H1 (cell line): ENCODE data around the gene LURAP1L. TPM values are rescaled to one million over a fixed set of nuclear protein-coding genes. Genes with fewer than 3 reads are reported as not detected.

ENCODE experiments used
- CTCF ChIA-PET: fragments of 300-600 bp; sonication (Branson Sonifier 250); formaldehyde crosslinking; loops from one replicate; lab custom pipeline; 2021; ENCODE audit not compliant: partially characterized antibody; lab: Charles Lee
- POLR2A ChIA-PET: fragments of 300-600 bp; sonication (Branson Sonifier 250); formaldehyde crosslinking; loops from one replicate; lab custom pipeline; 2021; ENCODE audit warnings: inconsistent platforms; ENCODE audit not compliant: partially characterized antibody; lab: Charles Lee
- DNase-seq, 2 experiments: peaks; one replicate each; pipeline versions ENCODE4 v3.0.0 to v3.0.0-alpha.2; 2010 to 2022; ENCODE audit warnings: low spot score in 2 of 2, low read depth in 1 of 2, mixed read lengths in 1 of 2
- FAIRE-seq: peaks from 2 replicates; lab custom pipeline; 2011; peaks lifted over from hg19 to GRCh38; lab: Jason Lieb, UNC
- H2AFZ ChIP-seq: 2 replicates; pipeline ENCODE4 v1.8.1; 2012; ENCODE audit warnings: low read length, inconsistent platforms
- H2AK5ac ChIP-seq: 2 replicates; pipeline ENCODE4 v1.6.1; 2013; ENCODE audit warnings: low read depth, low read length
- H2BK120ac ChIP-seq: replicated peaks from 2 replicates; pipeline ENCODE3; 2013; ENCODE audit warnings: low read depth, low read length, inconsistent platforms
- H2BK12ac ChIP-seq: 2 replicates; pipeline ENCODE4 v1.6.1; 2013; ENCODE audit warnings: low read depth, low read length
- H2BK15ac ChIP-seq: 2 replicates; pipeline ENCODE4 v1.6.1; 2013; ENCODE audit warnings: low read length
- H2BK20ac ChIP-seq: 2 replicates; pipeline ENCODE4 v1.6.1; 2013; ENCODE audit warnings: low read length
- H2BK5ac ChIP-seq: 2 replicates; pipeline ENCODE4 v1.6.1; 2013; ENCODE audit warnings: low read depth, low read length
- H3K14ac ChIP-seq: 2 replicates; pipeline ENCODE4 v1.6.1; 2013; ENCODE audit warnings: inconsistent platforms; ENCODE audit not compliant: insufficient read length
- H3K18ac ChIP-seq: 2 replicates; pipeline ENCODE4 v1.6.1; 2013; ENCODE audit warnings: low read length; ENCODE audit errors: extremely low read depth
- H3K23ac ChIP-seq: 2 replicates; pipeline ENCODE4 v1.6.1; 2013; ENCODE audit warnings: inconsistent platforms; ENCODE audit not compliant: insufficient read length
- H3K23me2 ChIP-seq: 2 replicates; pipeline ENCODE4 v1.6.1; 2013; ENCODE audit warnings: low read depth, low read length
- H3K27ac ChIP-seq: 2 replicates; pipeline ENCODE4 v1.6.1; 2011; ENCODE audit warnings: low read depth, low read length, inconsistent platforms
- H3K27me3 ChIP-seq, 4 experiments: replicated peaks in 1 of 4; 1 replicate in 1 of 4; 2 replicates in 3 of 4; pipeline versions ENCODE4 v1.6.1 to v1.8.1; 2011 to 2013; ENCODE audit warnings: low read length in 3 of 4, mild to moderate bottlenecking in 3 of 4, inconsistent platforms in 2 of 4, mixed read lengths in 2 of 4, moderate library complexity in 1 of 4; ENCODE audit not compliant: control insufficient read depth in 3 of 4, insufficient read depth in 3 of 4; ENCODE audit errors: extremely low read depth in 1 of 4
- H3K36me3 ChIP-seq, 4 experiments: 2 replicates each; pipeline versions ENCODE4 v1.6.1 to v1.8.1; 2011 to 2013; ENCODE audit warnings: mild to moderate bottlenecking in 4 of 4, low read length in 3 of 4, moderate library complexity in 2 of 4, control low read depth in 1 of 4, inconsistent platforms in 1 of 4; ENCODE audit not compliant: insufficient read depth in 4 of 4, control insufficient read depth in 2 of 4
- H3K4ac ChIP-seq: replicated peaks from 2 replicates; pipeline ENCODE3; 2013; ENCODE audit warnings: low read length, low read depth, mixed read lengths, inconsistent platforms; ENCODE audit not compliant: insufficient read length
- H3K4me1 ChIP-seq, 4 experiments: replicated peaks in 1 of 4; 1 replicate in 1 of 4; 2 replicates in 3 of 4; pipeline versions ENCODE4 v1.6.1 to v1.8.1; 2011 to 2013; ENCODE audit warnings: low read length in 3 of 4, inconsistent platforms in 2 of 4, mixed read lengths in 1 of 4; ENCODE audit not compliant: insufficient read depth in 4 of 4, control insufficient read depth in 3 of 4
- H3K4me2 ChIP-seq, 2 experiments: 2 replicates each; pipeline versions ENCODE4 v1.6.1 to v1.8.1; 2011 to 2013; ENCODE audit warnings: low read depth in 2 of 2, low read length in 2 of 2, control low read depth in 1 of 2, inconsistent platforms in 1 of 2, mild to moderate bottlenecking in 1 of 2; ENCODE audit not compliant: insufficient read depth in 1 of 2
- H3K4me3 ChIP-seq, 4 experiments: fragments of 200-600, 300-600 bp in 1 of 4; sonication (generic), shearing (Covaris generic), sonication (Bioruptor Twin) in 1 of 4; 2 replicates each; pipeline versions ENCODE4 v1.5.1 to v1.8.1; 2011 to 2016; ENCODE audit warnings: low read length in 4 of 4, low read depth in 3 of 4, control low read depth in 2 of 4, inconsistent platforms in 2 of 4, mild to moderate bottlenecking in 2 of 4, mixed read lengths in 1 of 4, moderate library complexity in 1 of 4; ENCODE audit not compliant: insufficient read depth in 2 of 4; ENCODE audit errors: extremely low read depth in 1 of 4
- H3K56ac ChIP-seq: replicated peaks from 2 replicates; pipeline ENCODE3; 2013; ENCODE audit warnings: low read depth, mild to moderate bottlenecking, mixed read lengths, low read length, inconsistent platforms; ENCODE audit not compliant: insufficient read length
- H3K79me1 ChIP-seq: 2 replicates; pipeline ENCODE4 v1.6.1; 2013; ENCODE audit warnings: low read depth, low read length, control low read depth
- H3K79me2 ChIP-seq, 2 experiments: 2 replicates each; pipeline versions ENCODE4 v1.6.1 to v1.8.1; 2012 to 2013; ENCODE audit warnings: low read length in 2 of 2, mild to moderate bottlenecking in 2 of 2, inconsistent platforms in 1 of 2; ENCODE audit not compliant: insufficient read depth in 2 of 2, control insufficient read depth in 1 of 2
- H3K9ac ChIP-seq, 4 experiments: replicated peaks in 1 of 4; 1 replicate in 1 of 4; 2 replicates in 3 of 4; pipeline versions ENCODE4 v1.6.1 to v1.8.1; 2011 to 2013; ENCODE audit warnings: low read depth in 3 of 4, low read length in 3 of 4, control low read depth in 2 of 4, mild to moderate bottlenecking in 2 of 4, moderate library complexity in 2 of 4, inconsistent platforms in 1 of 4; ENCODE audit errors: extremely low read depth in 1 of 4
- H3K9me3 ChIP-seq, 2 experiments: 2 replicates each; pipeline versions ENCODE4 v1.6.1 to v1.8.1; 2012 to 2013; ENCODE audit warnings: mild to moderate bottlenecking in 2 of 2, moderate library complexity in 2 of 2, control low read depth in 1 of 2, inconsistent platforms in 1 of 2, low read depth in 1 of 2, low read length in 1 of 2, mixed read lengths in 1 of 2; ENCODE audit not compliant: insufficient read depth in 2 of 2
- H4K20me1 ChIP-seq, 2 experiments: replicated peaks in 1 of 2; 2 replicates each; pipeline versions ENCODE3 to v1.8.1; 2011 to 2013; ENCODE audit warnings: inconsistent platforms in 2 of 2, low read length in 2 of 2, mild to moderate bottlenecking in 1 of 2; ENCODE audit not compliant: insufficient read depth in 2 of 2, control insufficient read depth in 1 of 2
- H4K5ac ChIP-seq: 2 replicates; pipeline ENCODE4 v1.6.1; 2013; ENCODE audit warnings: low read length, low read depth, mixed read lengths, inconsistent platforms; ENCODE audit not compliant: insufficient read length
- H4K8ac ChIP-seq: 2 replicates; pipeline ENCODE4 v1.8.0; 2013; ENCODE audit warnings: mild to moderate bottlenecking, moderate library complexity, low read length, inconsistent platforms; ENCODE audit not compliant: insufficient read depth; ENCODE audit errors: extremely low read depth
- H4K91ac ChIP-seq: replicated peaks from 2 replicates; pipeline ENCODE3; 2013; ENCODE audit warnings: low read length, mixed read lengths, inconsistent platforms; ENCODE audit not compliant: insufficient read length
- CEBPB ChIP-seq: IDR thresholded peaks from 2 replicates; pipeline ENCODE4 v1.6.1; 2012; ENCODE audit warnings: low read depth, low read length
- CREB1 ChIP-seq: IDR thresholded peaks from 2 replicates; pipeline ENCODE4 v1.6.1; 2012; ENCODE audit warnings: inconsistent platforms
- NANOG ChIP-seq: IDR thresholded peaks from 2 replicates; pipeline ENCODE4 v1.6.1; 2011; ENCODE audit warnings: low read length, low read depth, mild to moderate bottlenecking, inconsistent platforms; ENCODE audit not compliant: insufficient read depth, poor library complexity, severe bottlenecking
- SIN3A ChIP-seq, 2 experiments: IDR thresholded peaks in 1 of 2; conservative IDR thresholded peaks in 1 of 2; 2 replicates each; pipeline ENCODE4 v1.6.1; 2011 to 2012; ENCODE audit warnings: low read length in 2 of 2, improper control_type of control experiment in 1 of 2, low read depth in 1 of 2, mild to moderate bottlenecking in 1 of 2
- SIRT6 ChIP-seq: IDR thresholded peaks from one replicate; pipeline ENCODE4 v1.7.1; 2012; ENCODE audit warnings: low read length, inconsistent platforms
- WGBS, 2 experiments: shearing (Covaris generic) in 1 of 2; methylation state at CpG; one replicate each; pipeline versions ENCODE4 v1.1.6 to v1.1.7; 2013 to 2015; ENCODE audit warnings: low lambda C conversion rate in 2 of 2, mixed read lengths in 2 of 2, inconsistent platforms in 1 of 2, low coverage in 1 of 2, missing lambda C conversion rate in 1 of 2; ENCODE audit not compliant: insufficient replicate concordance in 2 of 2, insufficient coverage in 1 of 2, insufficient read length in 1 of 2; ENCODE audit errors: extremely low coverage in 1 of 2, missing lambda C conversion rate in 1 of 2; 5-methylcytosine and 5-hydroxymethylcytosine counted together
- polyA plus RNA-seq, 7 experiments: library from polyadenylated mRNA; depleted of rRNA in 3 of 7; stranded (reverse) in 5 of 7; unstranded in 2 of 7; fragments of >200 nt in 5 of 7; fragments of 200-250 nt in 2 of 7; gene quantifications; 1 replicate in 5 of 7; 2 replicates in 1 of 7; 4 replicates in 1 of 7; pipeline versions ENCODE4 v1.2.1 to v1.2.3, GENCODE V29; 2011 to 2013; ENCODE audit warnings: missing spikeins in 2 of 7, mixed read lengths in 2 of 7
- total RNA-seq: library from RNA; stranded (reverse); fragmentation: NEBNext Ultra II Directional; extraction: Animal tissue kit (Norgen Biotek cat#: 25700); gene quantifications from 2 replicates; pipeline ENCODE4 v1.2.1, GENCODE V29; 2021

LURAP1L gene
- total and polyA plus RNA-seq, 2 of the 8 experiments (the other 6 are each of a cell fraction or from before 2014, with no cell fraction given), result 0.63 to 1.2 TPM

DNA sequence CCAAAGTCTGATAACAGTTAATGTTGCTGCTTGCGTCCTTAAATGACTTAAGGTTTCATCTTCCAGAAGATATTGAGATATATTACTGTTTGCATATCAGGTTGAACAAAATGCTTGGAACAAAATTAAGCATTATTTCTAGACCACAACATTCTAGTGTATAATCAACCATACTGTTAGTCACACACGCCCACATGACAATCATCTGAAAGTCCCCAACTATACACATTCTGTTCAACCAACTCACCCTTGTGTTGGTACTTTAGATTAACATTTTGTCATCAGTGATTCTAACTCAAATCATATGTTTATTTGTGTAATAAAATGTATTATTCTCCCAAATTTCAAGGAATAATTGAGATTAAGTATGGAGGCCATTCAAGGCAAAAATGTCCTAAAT, 47.3 kb downstream of the LURAP1L start:
- Histone ChIP-seq H3K79me1 (no peaks in the 10 kb centered on the region), H3K56ac (no peak overlapping the region), H2BK120ac (no peak overlapping the region), H3K79me2 (no peaks in the 10 kb centered on the region), H3K18ac (no peak overlapping the region), H2BK20ac (no peak overlapping the region), H2AK5ac (no peak overlapping the region), H3K9me3 (no peaks in the 10 kb centered on the region), H3K36me3 (no peaks in the 10 kb centered on the region), H3K14ac (no peak overlapping the region), H3K27ac (no peak overlapping the region), H2BK12ac (no peak overlapping the region), H2AFZ (no peak overlapping the region), H3K4ac (no peak overlapping the region), H3K4me2 (no peak overlapping the region), H4K91ac (no peak overlapping the region), H4K20me1 (no peaks in the 10 kb centered on the region), H3K23me2 (no peaks in the 10 kb centered on the region), H4K5ac (no peak overlapping the region), H3K4me1 (no peaks in the 10 kb centered on the region; a peak in 1 of 7 replicates), H2BK5ac (no peak overlapping the region), H3K4me3 (no peak overlapping the region), H2BK15ac (no peak overlapping the region), H3K23ac (no peak overlapping the region), H4K8ac (no peak overlapping the region), H3K9ac (no peak overlapping the region), H3K27me3 (no peaks in the 10 kb centered on the region)
- DNase-seq (no peak), FAIRE-seq (no peak)
- ChIA-PET CTCF (interaction anchor here (0.7 to 1.2 kb wide), 2 partner anchors 21 to 45 kb away, joined by 3 read pairs; no protein-coding TSS in a partner anchor), POLR2A (no interaction called here)
- TF ChIP-seq SIRT6 (no peak), SIN3A (conservative IDR thresholded peaks at IDR 0.05 in 1 of 2, IDR thresholded peaks at IDR 0.05 in 1 of 2; ENCODE audit: low read depth in 1 of 2, low read length in 2 of 2) (no peak), NANOG (no peak), CREB1 (no peak), CEBPB (no peak)
- 88% methylated on average over 2 of the region's 2 CpGs; no CpG with 5 or more reads in 1 of the 2 experiments for WGBS, 2 experiments
